H9 (cell line): ENCODE data around the gene CPAMD8. TPM values are rescaled to one million over a fixed set of nuclear protein-coding genes. Genes with fewer than 3 reads are reported as not detected.
"Not testable (repeated sequence)": the region's sequence is repeated elsewhere in the genome, so short reads cannot be mapped to it uniquely, and the experiment has no call there.

Source experiments
- DNase-seq: peaks from one replicate; pipeline ENCODE4 v3.0.0-alpha.2; 2017
- H2AFZ ChIP-seq: one replicate; pipeline ENCODE4 v1.6.1; 2013; ENCODE audit warnings: mild to moderate bottlenecking, low read length, control low read depth, moderate library complexity
- H2AK5ac ChIP-seq: 2 replicates; pipeline ENCODE4 v1.6.1; 2013; ENCODE audit warnings: low read length, control low read depth, mixed read lengths; ENCODE audit not compliant: insufficient read length
- H2BK120ac ChIP-seq: one replicate; pipeline ENCODE4 v1.6.1; 2013; ENCODE audit warnings: low read depth, mild to moderate bottlenecking, low read length, control low read depth, inconsistent platforms; ENCODE audit not compliant: poor library complexity, severe bottlenecking
- H2BK12ac ChIP-seq: 2 replicates; pipeline ENCODE4 v1.6.1; 2013; ENCODE audit warnings: low read length, control low read depth, mixed read lengths, low read depth; ENCODE audit not compliant: insufficient read length
- H2BK15ac ChIP-seq: 2 replicates; pipeline ENCODE4 v1.6.1; 2013; ENCODE audit warnings: low read depth, low read length, control low read depth
- H2BK20ac ChIP-seq: one replicate; pipeline ENCODE4 v1.6.1; 2013; ENCODE audit warnings: low read depth, mild to moderate bottlenecking, low read length, control low read depth, inconsistent platforms; ENCODE audit not compliant: poor library complexity, severe bottlenecking
- H2BK5ac ChIP-seq: 2 replicates; pipeline ENCODE4 v1.6.1; 2013; ENCODE audit warnings: low read length, control low read depth, mixed read lengths; ENCODE audit not compliant: insufficient read length
- H3K14ac ChIP-seq: 2 replicates; pipeline ENCODE4 v1.6.1; 2013; ENCODE audit warnings: low read length, control low read depth; ENCODE audit not compliant: insufficient read depth
- H3K18ac ChIP-seq: 2 replicates; pipeline ENCODE4 v1.6.1; 2013; ENCODE audit warnings: low read depth, mild to moderate bottlenecking, mixed read lengths, low read length, control low read depth; ENCODE audit not compliant: insufficient read length
- H3K23ac ChIP-seq: 2 replicates; pipeline ENCODE4 v1.6.1; 2013; ENCODE audit warnings: low read length, control low read depth, mixed read lengths, low read depth; ENCODE audit not compliant: insufficient read length
- H3K23me2 ChIP-seq: 2 replicates; pipeline ENCODE4 v1.6.1; 2013; ENCODE audit warnings: low read depth, mild to moderate bottlenecking, mixed read lengths, low read length, control low read depth; ENCODE audit not compliant: insufficient read length, poor library complexity, severe bottlenecking
- H3K27ac ChIP-seq: 2 replicates; pipeline ENCODE4 v1.5.1; 2013; ENCODE audit warnings: low read length, control low read depth, mixed read lengths, low read depth; ENCODE audit not compliant: insufficient read length
- H3K27me3 ChIP-seq: 2 replicates; pipeline ENCODE4 v1.6.1; 2013; ENCODE audit warnings: low read length, control low read depth, inconsistent platforms; ENCODE audit not compliant: insufficient read depth
- H3K4ac ChIP-seq: 2 replicates; pipeline ENCODE4 v1.6.1; 2013; ENCODE audit warnings: low read depth, mild to moderate bottlenecking, control low read depth, inconsistent platforms, low read length, moderate library complexity
- H3K4me1 ChIP-seq: 2 replicates; pipeline ENCODE4 v1.6.1; 2013; ENCODE audit warnings: low read length, control low read depth, inconsistent platforms; ENCODE audit not compliant: insufficient read depth
- H3K4me2 ChIP-seq: 2 replicates; pipeline ENCODE4 v1.6.1; 2013; ENCODE audit warnings: low read length, control low read depth, mixed read lengths; ENCODE audit not compliant: insufficient read length, insufficient read depth
- H3K56ac ChIP-seq: 2 replicates; pipeline ENCODE4 v1.6.1; 2013; ENCODE audit warnings: low read depth, mild to moderate bottlenecking, mixed read lengths, low read length, control low read depth; ENCODE audit not compliant: insufficient read length
- H3K79me1 ChIP-seq: 2 replicates; pipeline ENCODE4 v1.6.1; 2013; ENCODE audit warnings: low read depth, mild to moderate bottlenecking, moderate library complexity, low read length, control low read depth, inconsistent platforms; ENCODE audit not compliant: insufficient read depth, poor library complexity, severe bottlenecking
- H3K79me2 ChIP-seq: 2 replicates; pipeline ENCODE4 v1.6.1; 2013; ENCODE audit warnings: low read length, control low read depth, inconsistent platforms; ENCODE audit not compliant: insufficient read depth
- H3K9ac ChIP-seq: 2 replicates; pipeline ENCODE4 v1.6.1; 2013; ENCODE audit warnings: low read length, control low read depth, mixed read lengths; ENCODE audit not compliant: insufficient read length; ENCODE audit errors: extremely low read depth
- H3K9me3 ChIP-seq: one replicate; pipeline ENCODE4 v1.6.1; 2013; ENCODE audit warnings: low read depth, low read length, inconsistent platforms; ENCODE audit not compliant: control insufficient read depth
- H3T11ph ChIP-seq: one replicate; pipeline ENCODE4 v1.6.1; 2013; ENCODE audit warnings: mild to moderate bottlenecking, low read length, control low read depth, inconsistent platforms
- H4K20me1 ChIP-seq: one replicate; pipeline ENCODE4 v1.6.1; 2013; ENCODE audit not compliant: control insufficient read depth, insufficient read length, insufficient read depth
- H4K5ac ChIP-seq: 2 replicates; pipeline ENCODE4 v1.6.1; 2013; ENCODE audit warnings: low read depth, mild to moderate bottlenecking, mixed read lengths, low read length, control low read depth; ENCODE audit not compliant: insufficient read length
- H4K8ac ChIP-seq: replicated peaks from 2 replicates; pipeline ENCODE4 v1.6.1; 2013; ENCODE audit warnings: low read length, control low read depth, mixed read lengths, low read depth; ENCODE audit not compliant: insufficient read length
- H4K91ac ChIP-seq: 2 replicates; pipeline ENCODE4 v1.6.1; 2013; ENCODE audit warnings: low read depth, mild to moderate bottlenecking, moderate library complexity, mixed read lengths, low read length, control low read depth; ENCODE audit not compliant: insufficient read length
- H3K27ac Mint-ChIP-seq, 3 experiments: 2 replicates in 2 of 3; 3 replicates in 1 of 3; pipeline ENCODE4 v1.8.0; 2020 to 2021; ENCODE audit warnings: mixed read lengths in 3 of 3, mild to moderate bottlenecking in 1 of 3, moderate library complexity in 1 of 3
- H3K27me3 Mint-ChIP-seq: 2 replicates; pipeline ENCODE4 v1.8.0; 2021; ENCODE audit warnings: low read depth, mild to moderate bottlenecking, moderate library complexity, mixed read lengths
- H3K36me3 Mint-ChIP-seq, 3 experiments: 2 replicates in 2 of 3; 3 replicates in 1 of 3; pipeline ENCODE4 v1.8.0; 2020 to 2021; ENCODE audit warnings: low read depth in 3 of 3, mixed read lengths in 3 of 3; ENCODE audit not compliant: insufficient read depth in 1 of 3
- H3K4me1 Mint-ChIP-seq, 2 experiments: 2 replicates each; pipeline ENCODE4 v1.8.0; 2020; ENCODE audit warnings: mixed read lengths in 2 of 2
- H3K4me3 Mint-ChIP-seq, 2 experiments: 2 replicates in 1 of 2; 3 replicates in 1 of 2; pipeline ENCODE4 v1.8.0; 2020 to 2021; ENCODE audit warnings: mild to moderate bottlenecking in 2 of 2, mixed read lengths in 2 of 2, moderate library complexity in 1 of 2
- H3K9me3 Mint-ChIP-seq, 2 experiments: 2 replicates in 1 of 2; 3 replicates in 1 of 2; pipeline ENCODE4 v1.8.0; 2020; ENCODE audit warnings: mild to moderate bottlenecking in 2 of 2, mixed read lengths in 2 of 2, moderate library complexity in 1 of 2
- WGBS: extraction: QIAGEN DNeasy Blood & Tissue Kit; methylation state at CpG from one replicate; pipeline ENCODE4 v1.1.7; 2013; ENCODE audit warnings: missing lambda C conversion rate, low lambda C conversion rate, mixed read lengths; ENCODE audit not compliant: insufficient read length; ENCODE audit errors: extremely low coverage; 5-methylcytosine and 5-hydroxymethylcytosine counted together
- total RNA-seq: library from RNA; stranded (reverse); gene quantifications from 2 replicates; pipeline ENCODE4 v1.2.1, GENCODE V29; 2021
- TF ChIP-seq, protein P1 (sequence below): fragments of 200-600 bp; sonication (generic); conservative IDR thresholded peaks from 3 replicates; pipeline ENCODE4 v1.8.0; 2021; ENCODE audit warnings: antibody characterized with exemption, mild to moderate bottlenecking

The CPAMD8 gene
- total RNA-seq, 1 experiment from 2014 or later: 12.0 TPM

DNA sequence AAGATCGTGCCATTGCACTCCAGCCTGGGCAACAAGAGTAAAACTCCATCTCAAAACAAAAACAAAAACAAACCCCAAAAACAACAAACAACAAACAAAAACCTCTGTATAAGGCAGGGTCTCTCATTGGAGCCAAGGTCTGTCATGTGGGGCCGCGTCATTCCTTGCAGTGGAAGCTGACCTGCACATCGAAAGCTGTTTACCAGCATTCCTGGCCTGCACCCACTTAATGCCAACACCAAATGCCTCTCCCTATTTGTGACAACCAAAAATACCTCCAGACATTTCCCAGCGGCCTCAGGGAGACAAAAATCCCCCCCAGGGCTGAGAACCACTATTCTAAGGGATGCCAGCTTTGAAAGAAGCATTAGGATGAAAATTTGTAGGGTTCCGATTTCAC is 1.2 kb downstream of the CPAMD8 start:
- no CpG with 5 or more reads among the region's 6 CpGs for WGBS
- peaks cover 14 to 17% of the 10 kb centered on the region in 2 experiments for H3K4me1 Mint-ChIP-seq
- no peak overlapping the region for H3K14ac ChIP-seq
- no peaks in the 10 kb centered on the region for H4K20me1 ChIP-seq
- TF ChIP-seq, protein P1, sequence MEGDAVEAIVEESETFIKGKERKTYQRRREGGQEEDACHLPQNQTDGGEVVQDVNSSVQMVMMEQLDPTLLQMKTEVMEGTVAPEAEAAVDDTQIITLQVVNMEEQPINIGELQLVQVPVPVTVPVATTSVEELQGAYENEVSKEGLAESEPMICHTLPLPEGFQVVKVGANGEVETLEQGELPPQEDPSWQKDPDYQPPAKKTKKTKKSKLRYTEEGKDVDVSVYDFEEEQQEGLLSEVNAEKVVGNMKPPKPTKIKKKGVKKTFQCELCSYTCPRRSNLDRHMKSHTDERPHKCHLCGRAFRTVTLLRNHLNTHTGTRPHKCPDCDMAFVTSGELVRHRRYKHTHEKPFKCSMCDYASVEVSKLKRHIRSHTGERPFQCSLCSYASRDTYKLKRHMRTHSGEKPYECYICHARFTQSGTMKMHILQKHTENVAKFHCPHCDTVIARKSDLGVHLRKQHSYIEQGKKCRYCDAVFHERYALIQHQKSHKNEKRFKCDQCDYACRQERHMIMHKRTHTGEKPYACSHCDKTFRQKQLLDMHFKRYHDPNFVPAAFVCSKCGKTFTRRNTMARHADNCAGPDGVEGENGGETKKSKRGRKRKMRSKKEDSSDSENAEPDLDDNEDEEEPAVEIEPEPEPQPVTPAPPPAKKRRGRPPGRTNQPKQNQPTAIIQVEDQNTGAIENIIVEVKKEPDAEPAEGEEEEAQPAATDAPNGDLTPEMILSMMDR: no peak
- no peak overlapping the region for H2BK20ac ChIP-seq
- H4K91ac ChIP-seq: no peak overlapping the region
- H3K79me1 ChIP-seq: no peaks in the 10 kb centered on the region
- no peak overlapping the region for H3K27ac ChIP-seq
- peaks cover 43% of the 10 kb centered on the region for H3K27me3 Mint-ChIP-seq
- H4K5ac ChIP-seq: no peak overlapping the region
- DNase-seq: no peak
- no peak overlapping the region for H2BK5ac ChIP-seq
- no peak overlapping the region for H2AFZ ChIP-seq
- H3K9me3 Mint-ChIP-seq: peaks cover 24 to 25% of the 10 kb centered on the region in 2 experiments
- peaks cover 14% of the 10 kb centered on the region for H3K23me2 ChIP-seq
- no peak overlapping the region for H3K4ac ChIP-seq
- H2AK5ac ChIP-seq: no peak overlapping the region
- no peak overlapping the region for H3K18ac ChIP-seq
- no peak overlapping the region for H2BK15ac ChIP-seq
- H3K36me3 Mint-ChIP-seq: peaks cover 16 to 29% (median 26%) of the 10 kb centered on the region in 3 experiments
- peaks cover 2% of the 10 kb centered on the region; the same call in 1 of the 2 replicates for H3K27me3 ChIP-seq
- peak overlapping the region; percentile 59 for H3K4me2 ChIP-seq
- H3T11ph ChIP-seq: no peak overlapping the region
- H3K79me2 ChIP-seq: no peaks in the 10 kb centered on the region
- no peak overlapping the region for H3K27ac Mint-ChIP-seq
- no peak overlapping the region for H2BK12ac ChIP-seq
- no peak overlapping the region for H3K56ac ChIP-seq
- no peak overlapping the region for H3K9ac ChIP-seq
- H3K4me3 Mint-ChIP-seq: peak overlapping the region; percentile 79 to 90
- no peak overlapping the region for H2BK120ac ChIP-seq
- no peaks in the 10 kb centered on the region for H3K4me1 ChIP-seq
- no peak overlapping the region for H3K23ac ChIP-seq
- no peak overlapping the region for H4K8ac ChIP-seq
- H3K9me3 ChIP-seq: no peaks in the 10 kb centered on the region

DNA sequence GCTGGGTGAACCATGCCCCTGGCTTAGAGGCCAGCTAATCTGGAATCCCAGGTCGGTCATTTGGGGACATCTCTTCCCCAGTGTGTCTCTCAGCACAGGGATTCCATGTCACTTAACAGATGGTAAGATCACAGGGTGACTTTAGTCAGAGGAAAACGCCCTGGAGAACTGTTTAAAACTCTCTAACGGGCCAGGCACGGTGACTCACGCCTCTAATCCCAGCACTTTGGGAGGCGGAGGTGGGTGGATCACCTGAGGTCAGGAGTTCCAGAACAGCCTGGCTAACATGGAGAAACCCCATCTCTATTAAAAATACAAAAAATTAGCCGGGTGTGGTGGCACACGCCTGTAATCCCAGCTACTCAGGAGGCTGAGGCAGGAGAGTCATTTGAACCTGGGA is 1.7 kb downstream of the CPAMD8 start:
- not testable (repeated sequence) for H2BK5ac ChIP-seq, H4K8ac ChIP-seq, H3K14ac ChIP-seq, H3K79me1 ChIP-seq, H2BK15ac ChIP-seq, H3K9me3 ChIP-seq, H2BK12ac ChIP-seq, H3K27ac ChIP-seq, H3K9ac ChIP-seq, H2BK20ac ChIP-seq, H3K18ac ChIP-seq, H2BK120ac ChIP-seq, H3K4me1 ChIP-seq, H3K4ac ChIP-seq, H3T11ph ChIP-seq, H4K91ac ChIP-seq, H3K4me2 ChIP-seq, H3K56ac ChIP-seq, H3K23ac ChIP-seq, H4K5ac ChIP-seq, H2AFZ ChIP-seq, H3K79me2 ChIP-seq, H3K27ac Mint-ChIP-seq, H2AK5ac ChIP-seq, H3K27me3 ChIP-seq, H4K20me1 ChIP-seq, DNase-seq
- WGBS: no CpG with 5 or more reads among the region's 8 CpGs
- Mint-ChIP-seq H3K27me3 (peaks cover 43% of the 10 kb centered on the region), H3K4me1 (peaks cover 14 to 17% of the 10 kb centered on the region in 2 experiments), H3K4me3 (peak overlapping the region in 1 of 2 experiments; percentile 90; a peak in 2 of 5 replicates), H3K9me3 (peaks cover 24 to 25% of the 10 kb centered on the region in 2 experiments), H3K36me3 (peaks cover 16 to 29% (median 26%) of the 10 kb centered on the region in 3 experiments)
- peaks cover 14% of the 10 kb centered on the region for H3K23me2 ChIP-seq
